HL-60 (cell line): Measurements from ENCODE around the gene HYPK.
"Not testable (repeated sequence)": the region's sequence is repeated elsewhere in the genome, so short reads cannot be mapped to it uniquely, and the experiment has no call there.

ENCODE experiments used
- TF ChIP-seq, protein P1 (sequence below): IDR thresholded peaks from one replicate; pipeline ENCODE4 v1.5.1; 2011; ENCODE audit warnings: low read length, control low read depth, inconsistent platforms; ENCODE audit not compliant: insufficient read depth
- TF ChIP-seq, protein P2 (sequence below): IDR thresholded peaks from 2 replicates; pipeline ENCODE4 v1.6.1; 2012; ENCODE audit warnings: low read depth; ENCODE audit not compliant: insufficient replicate concordance

DNA sequence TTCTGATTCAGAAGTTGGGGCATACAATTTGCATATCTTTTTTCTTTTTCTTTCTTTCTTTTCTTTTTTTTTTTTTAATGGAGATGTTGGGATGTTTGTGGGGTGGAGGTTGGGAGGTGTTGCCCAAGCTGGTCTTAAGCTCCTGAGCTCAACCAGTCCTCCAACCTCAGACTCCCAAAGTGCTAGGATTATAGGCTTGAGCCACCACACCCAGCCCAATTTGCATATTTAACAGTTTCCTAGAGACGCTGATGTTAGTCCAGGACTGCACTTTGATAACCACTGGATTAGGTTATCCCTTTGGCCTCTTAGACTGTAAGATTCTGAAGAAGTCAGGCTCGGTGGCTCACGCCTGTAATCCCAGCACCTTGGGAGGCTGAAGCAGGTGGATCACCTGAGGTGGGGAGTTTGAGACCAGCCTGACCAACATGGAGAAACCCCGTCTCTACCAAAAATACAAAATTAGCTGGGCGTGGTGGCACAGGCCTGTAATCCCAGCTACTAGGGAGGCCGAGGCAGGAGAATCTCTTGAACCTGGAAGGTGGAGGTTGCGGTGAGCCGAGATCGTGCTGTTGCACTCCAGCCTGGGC lies 29.6 kb downstream of the HYPK start:
- TF ChIP-seq, protein P1, sequence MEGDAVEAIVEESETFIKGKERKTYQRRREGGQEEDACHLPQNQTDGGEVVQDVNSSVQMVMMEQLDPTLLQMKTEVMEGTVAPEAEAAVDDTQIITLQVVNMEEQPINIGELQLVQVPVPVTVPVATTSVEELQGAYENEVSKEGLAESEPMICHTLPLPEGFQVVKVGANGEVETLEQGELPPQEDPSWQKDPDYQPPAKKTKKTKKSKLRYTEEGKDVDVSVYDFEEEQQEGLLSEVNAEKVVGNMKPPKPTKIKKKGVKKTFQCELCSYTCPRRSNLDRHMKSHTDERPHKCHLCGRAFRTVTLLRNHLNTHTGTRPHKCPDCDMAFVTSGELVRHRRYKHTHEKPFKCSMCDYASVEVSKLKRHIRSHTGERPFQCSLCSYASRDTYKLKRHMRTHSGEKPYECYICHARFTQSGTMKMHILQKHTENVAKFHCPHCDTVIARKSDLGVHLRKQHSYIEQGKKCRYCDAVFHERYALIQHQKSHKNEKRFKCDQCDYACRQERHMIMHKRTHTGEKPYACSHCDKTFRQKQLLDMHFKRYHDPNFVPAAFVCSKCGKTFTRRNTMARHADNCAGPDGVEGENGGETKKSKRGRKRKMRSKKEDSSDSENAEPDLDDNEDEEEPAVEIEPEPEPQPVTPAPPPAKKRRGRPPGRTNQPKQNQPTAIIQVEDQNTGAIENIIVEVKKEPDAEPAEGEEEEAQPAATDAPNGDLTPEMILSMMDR, result not testable (repeated sequence)
- TF ChIP-seq, protein P2, sequence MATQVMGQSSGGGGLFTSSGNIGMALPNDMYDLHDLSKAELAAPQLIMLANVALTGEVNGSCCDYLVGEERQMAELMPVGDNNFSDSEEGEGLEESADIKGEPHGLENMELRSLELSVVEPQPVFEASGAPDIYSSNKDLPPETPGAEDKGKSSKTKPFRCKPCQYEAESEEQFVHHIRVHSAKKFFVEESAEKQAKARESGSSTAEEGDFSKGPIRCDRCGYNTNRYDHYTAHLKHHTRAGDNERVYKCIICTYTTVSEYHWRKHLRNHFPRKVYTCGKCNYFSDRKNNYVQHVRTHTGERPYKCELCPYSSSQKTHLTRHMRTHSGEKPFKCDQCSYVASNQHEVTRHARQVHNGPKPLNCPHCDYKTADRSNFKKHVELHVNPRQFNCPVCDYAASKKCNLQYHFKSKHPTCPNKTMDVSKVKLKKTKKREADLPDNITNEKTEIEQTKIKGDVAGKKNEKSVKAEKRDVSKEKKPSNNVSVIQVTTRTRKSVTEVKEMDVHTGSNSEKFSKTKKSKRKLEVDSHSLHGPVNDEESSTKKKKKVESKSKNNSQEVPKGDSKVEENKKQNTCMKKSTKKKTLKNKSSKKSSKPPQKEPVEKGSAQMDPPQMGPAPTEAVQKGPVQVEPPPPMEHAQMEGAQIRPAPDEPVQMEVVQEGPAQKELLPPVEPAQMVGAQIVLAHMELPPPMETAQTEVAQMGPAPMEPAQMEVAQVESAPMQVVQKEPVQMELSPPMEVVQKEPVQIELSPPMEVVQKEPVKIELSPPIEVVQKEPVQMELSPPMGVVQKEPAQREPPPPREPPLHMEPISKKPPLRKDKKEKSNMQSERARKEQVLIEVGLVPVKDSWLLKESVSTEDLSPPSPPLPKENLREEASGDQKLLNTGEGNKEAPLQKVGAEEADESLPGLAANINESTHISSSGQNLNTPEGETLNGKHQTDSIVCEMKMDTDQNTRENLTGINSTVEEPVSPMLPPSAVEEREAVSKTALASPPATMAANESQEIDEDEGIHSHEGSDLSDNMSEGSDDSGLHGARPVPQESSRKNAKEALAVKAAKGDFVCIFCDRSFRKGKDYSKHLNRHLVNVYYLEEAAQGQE, result not testable (repeated sequence)
